ENCODE results near the gene NENF. TPM values are rescaled to one million over a fixed set of nuclear protein-coding genes. Genes with fewer than 3 reads are reported as not detected.

The NENF gene
- total and polyA plus RNA-seq, 10 of the 15 experiments (the other 5 are each of a cell fraction or from before 2014, with no cell fraction given): 5.1 to 83.4 (median 42.7) TPM

GRCh38 chr1:212446333-212446732, 13.6 kb downstream of the NENF start:
- intact Hi-C loops (cut with micrococcal nuclease; ENCODE audit: unreplicated experiment): no loop called here

More at GRCh38 chr1:212446333-212446732, 13.6 kb downstream of the NENF start:
- RAD21 ChIA-PET (ENCODE audit: unreplicated experiment): no interaction called here
- no peak for ATAC-seq
- CTCF ChIA-PET: no interaction called here
- BruUV-seq (replicated peaks): no TSS peak
- Histone ChIP-seq H3K36me3 (ENCODE audit: control insufficient read depth in 2 of 2, insufficient read depth in 2 of 2, low read length in 1 of 2) (peaks cover 0 to 4% of the 10 kb centered on the region in 2 experiments; a peak in 1 of 4 replicates), H3K9ac (ENCODE audit: control insufficient read depth, insufficient read depth, low read length) (no peak overlapping the region), H3K4me2 (ENCODE audit: control insufficient read depth, insufficient read depth) (no peak overlapping the region), H3K27ac (ENCODE audit: control insufficient read depth, insufficient read depth) (no peak overlapping the region), H3K79me2 (ENCODE audit: control insufficient read depth, insufficient read depth, low read length) (no peaks in the 10 kb centered on the region; the same call in 1 of the 2 replicates), H2AFZ (ENCODE audit: control insufficient read depth, low read depth, low read length) (no peak overlapping the region), H4K20me1 (ENCODE audit: control insufficient read depth, insufficient read depth) (no peaks in the 10 kb centered on the region), H3K4me3 (no peak overlapping the region), H3K27me3 (replicated peaks in 1 of 2; ENCODE audit: control insufficient read depth in 2 of 2, insufficient read depth in 2 of 2, low read length in 1 of 2) (no peaks in the 10 kb centered on the region), H3K9me3 (replicated peaks; ENCODE audit: control insufficient read depth, insufficient read depth, low read length) (no peaks in the 10 kb centered on the region), H3K4me1 (ENCODE audit: control insufficient read depth, insufficient read depth, low read length) (no peaks in the 10 kb centered on the region)
- in situ Hi-C loops (cut with MboI): no loop called here
- POLR2A ChIA-PET: no interaction called here
- no peak for FAIRE-seq
- 81% methylated on average over 8 of the region's 8 CpGs for WGBS (ENCODE audit: insufficient coverage, insufficient replicate concordance, low lambda C conversion rate, missing lambda C conversion rate)
- TF ChIP-seq SREBF1 (IDR thresholded peaks at IDR 0.05; ENCODE audit: low read length): no peak
- no peak for TF ChIP-seq IKZF2 (IDR thresholded peaks at IDR 0.05)
- TF ChIP-seq MLLT1 (IDR thresholded peaks at IDR 0.05): no peak
- TF ChIP-seq WRNIP1 (IDR thresholded peaks at IDR 0.05; ENCODE audit: borderline replicate concordance, low read depth, low read length): no peak
- no peak for TF ChIP-seq ZBTB40 (IDR thresholded peaks at IDR 0.05; ENCODE audit: borderline replicate concordance)
- no peak for TF ChIP-seq RUNX3 (IDR thresholded peaks at IDR 0.05; ENCODE audit: low read length)
- TF ChIP-seq ZNF24 (IDR thresholded peaks at IDR 0.05): no peak
- TF ChIP-seq LARP7 (IDR thresholded peaks at IDR 0.05): no peak
- no peak for TF ChIP-seq CEBPZ (IDR thresholded peaks at IDR 0.05; ENCODE audit: low read depth, low read length)
- no peak for DNase-seq (ENCODE audit: low read depth, low spot score)
- SMC1A ChIA-PET (ENCODE audit: uncharacterized antibody, unreplicated experiment): no interaction called here

All from GM12878 (cell line).